ENCODE results near the gene PDE6A.
A peak's percentile ranks its signal among the peaks of the same experiment; 100 is the strongest.

The PDE6A gene

DNA sequence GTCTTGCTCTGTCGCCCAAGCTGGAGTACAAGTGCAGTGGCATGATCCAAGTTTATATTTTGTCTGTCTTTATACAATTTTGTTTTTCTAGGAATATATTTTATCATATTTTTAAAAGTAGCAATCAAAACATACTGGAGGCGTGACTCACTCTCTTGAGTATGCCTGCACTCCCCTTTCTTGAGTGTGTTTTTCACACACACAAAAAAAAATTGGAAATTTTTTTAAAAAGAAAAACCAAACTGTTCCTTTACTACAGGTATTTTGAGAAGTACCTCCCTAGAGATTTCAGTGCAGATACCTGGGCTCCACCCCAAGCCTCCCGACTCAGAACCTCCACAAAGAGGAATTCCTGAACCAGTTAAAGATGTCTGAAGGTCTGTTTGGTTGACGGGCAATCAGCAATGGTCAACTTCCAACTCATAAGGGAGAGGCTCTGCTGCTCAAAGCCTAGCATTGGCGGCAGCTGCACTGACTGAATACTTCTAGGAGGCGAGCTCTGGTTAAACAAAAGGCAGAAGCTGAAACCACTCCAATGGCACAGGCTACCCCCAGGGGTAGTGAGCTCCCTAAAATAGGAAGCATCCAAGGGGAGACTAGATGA, 27.4 kb downstream of the PDE6A start:
- DNase-seq, result no peak

DNA sequence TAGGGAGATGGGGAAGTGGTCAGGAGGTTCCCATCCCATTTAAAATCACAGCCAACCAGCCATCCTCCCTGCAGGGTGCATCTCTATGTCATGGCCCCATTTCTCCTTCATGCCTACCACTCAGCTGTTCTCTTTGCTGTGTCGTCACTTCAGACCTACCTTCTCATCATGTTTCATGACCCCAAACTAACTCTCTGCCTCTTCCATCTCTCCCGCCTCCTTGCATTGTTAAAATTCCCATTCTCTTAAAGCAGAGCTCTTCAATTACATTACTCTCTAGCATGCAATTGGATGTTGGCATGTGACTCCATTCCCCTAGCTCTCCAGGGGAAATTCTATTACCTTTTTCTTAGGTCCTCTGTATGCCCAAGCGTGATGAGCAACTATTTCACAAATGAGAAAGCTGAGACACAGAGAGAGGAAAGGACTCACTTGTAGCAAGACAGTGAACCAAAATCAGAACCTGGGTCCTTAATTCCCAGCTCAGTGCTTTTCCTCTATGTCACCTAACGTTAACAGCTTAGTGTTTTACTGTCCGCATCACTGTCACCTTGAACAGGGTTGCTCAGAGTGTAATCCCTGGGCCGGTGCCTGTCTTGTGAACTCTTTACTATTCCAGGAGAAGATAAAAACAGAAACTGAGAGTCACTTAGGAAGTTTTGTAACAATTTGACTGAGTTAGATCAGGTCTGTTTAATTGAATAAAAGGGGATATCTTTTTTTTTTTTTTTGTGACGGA, 28.1 kb downstream of the PDE6A start:
- peaks cover 7% of the 10 kb centered on the region for H3K27me3 Mint-ChIP-seq
- DNase-seq, result no peak
- no peak for ATAC-seq
- no peak overlapping the region for H3K4me3 Mint-ChIP-seq
- no peaks in the 10 kb centered on the region for H3K9me3 Mint-ChIP-seq
- H3K27ac Mint-ChIP-seq, result no peak overlapping the region
- peaks cover 7% of the 10 kb centered on the region for H3K4me1 Mint-ChIP-seq

More for the DNA sequence above, 27.4 kb downstream of the PDE6A start:
- peaks cover 6% of the 10 kb centered on the region for H3K27me3 Mint-ChIP-seq
- H3K9me3 Mint-ChIP-seq, result no peaks in the 10 kb centered on the region
- H3K4me1 Mint-ChIP-seq, result peaks cover 7% of the 10 kb centered on the region
- ATAC-seq, result no peak
- H3K27ac Mint-ChIP-seq, result no peak overlapping the region
- H3K4me3 Mint-ChIP-seq, result no peak overlapping the region

DNA sequence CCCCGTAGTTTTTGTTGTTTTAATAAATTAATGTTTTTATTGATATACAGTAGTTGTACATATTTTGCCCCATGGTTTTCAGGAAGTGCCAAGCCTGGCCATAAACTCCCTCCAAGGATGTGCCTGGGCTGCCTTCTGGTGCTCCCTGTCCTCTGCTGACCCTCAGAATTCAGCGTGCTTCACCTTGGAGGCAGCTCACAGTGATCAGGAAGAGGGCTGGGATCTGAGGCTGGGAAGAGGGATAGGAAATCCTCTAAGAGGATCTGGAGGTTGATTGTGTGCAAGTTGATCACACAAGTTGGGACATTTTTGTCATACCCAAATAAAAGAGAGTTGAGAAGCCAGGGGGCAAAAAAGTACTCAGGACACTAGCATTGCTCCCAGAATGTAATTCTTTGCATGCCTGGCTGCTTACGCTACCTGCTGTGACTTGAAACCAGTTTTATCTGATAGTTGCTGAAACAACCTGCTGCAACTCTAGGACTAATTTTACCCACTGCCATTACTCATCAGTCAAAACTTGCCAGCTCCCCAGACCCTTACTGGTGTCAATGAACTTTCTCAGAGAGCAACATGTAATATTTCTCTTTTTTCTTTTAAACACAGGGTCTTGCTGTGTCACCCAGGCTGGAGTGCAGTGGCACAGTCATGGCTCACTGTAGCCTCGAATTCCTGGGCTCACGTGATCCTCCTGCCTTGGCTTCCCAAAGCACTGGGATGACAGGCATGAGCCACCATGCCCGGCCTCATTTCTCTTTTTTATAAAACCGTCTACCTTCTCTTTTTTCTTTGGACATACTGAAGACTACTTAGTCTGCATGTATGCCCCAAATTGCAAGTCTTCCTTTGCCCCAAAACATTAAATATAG, 29.0 kb downstream of the PDE6A start:
- Mint-ChIP-seq H3K4me1 (peaks cover 7% of the 10 kb centered on the region), H3K4me3 (no peak overlapping the region), H3K27me3 (peaks cover 14% of the 10 kb centered on the region), H3K9me3 (no peaks in the 10 kb centered on the region), H3K27ac (no peak overlapping the region)
- DNase-seq (no peak), ATAC-seq (no peak)

DNA sequence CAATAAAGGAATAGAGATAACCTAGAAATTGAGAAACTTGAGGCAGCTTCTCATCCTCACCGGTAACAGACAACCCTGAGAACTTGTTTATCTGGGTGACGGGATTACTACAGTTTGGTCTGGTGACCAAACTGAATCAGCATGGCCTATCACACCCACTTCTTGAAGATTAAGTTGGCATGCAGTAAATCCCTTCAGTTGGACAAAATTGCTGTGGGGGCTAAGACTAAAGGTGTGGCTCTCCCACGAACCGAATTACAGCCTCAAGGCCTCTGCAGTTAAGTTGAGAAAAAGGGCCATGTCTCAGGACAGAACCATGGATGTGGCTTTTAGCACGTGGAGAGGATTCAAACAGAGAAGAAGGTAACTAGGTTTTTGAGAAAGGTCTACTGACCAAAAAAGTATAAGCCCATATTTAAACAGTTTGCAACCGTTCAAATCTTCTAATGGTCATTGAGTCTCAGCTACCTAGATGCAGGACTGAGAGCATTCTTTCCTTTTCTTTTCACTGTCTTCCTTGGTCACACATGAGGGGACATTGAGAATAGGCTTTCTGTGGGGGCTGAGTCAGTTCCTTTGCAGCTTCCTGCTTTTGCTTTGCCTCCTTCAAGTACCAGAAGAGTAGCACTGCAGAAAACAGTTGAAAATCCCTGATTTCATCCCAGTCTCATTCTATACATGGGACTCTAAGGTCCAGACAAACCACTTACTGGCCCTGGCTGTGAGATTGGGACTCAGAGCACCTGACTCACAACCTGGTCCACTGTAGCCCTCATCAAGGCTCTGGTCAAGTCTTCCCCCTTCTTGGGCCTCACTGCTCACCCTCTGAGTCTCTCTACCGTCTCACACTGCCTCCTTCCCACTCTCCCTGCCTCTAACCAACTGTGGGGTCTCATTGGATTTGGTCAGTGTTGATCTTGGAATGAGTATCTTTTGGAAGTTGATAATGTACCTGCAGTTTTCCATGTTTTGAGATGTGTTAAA, 30.9 kb downstream of the PDE6A start:
- Mint-ChIP-seq H3K4me1 (peaks cover 7% of the 10 kb centered on the region), H3K27ac (no peak overlapping the region), H3K4me3 (no peak overlapping the region), H3K9me3 (no peaks in the 10 kb centered on the region), H3K27me3 (peaks cover 28% of the 10 kb centered on the region)
- no peak for DNase-seq
- ATAC-seq, result no peak

DNA sequence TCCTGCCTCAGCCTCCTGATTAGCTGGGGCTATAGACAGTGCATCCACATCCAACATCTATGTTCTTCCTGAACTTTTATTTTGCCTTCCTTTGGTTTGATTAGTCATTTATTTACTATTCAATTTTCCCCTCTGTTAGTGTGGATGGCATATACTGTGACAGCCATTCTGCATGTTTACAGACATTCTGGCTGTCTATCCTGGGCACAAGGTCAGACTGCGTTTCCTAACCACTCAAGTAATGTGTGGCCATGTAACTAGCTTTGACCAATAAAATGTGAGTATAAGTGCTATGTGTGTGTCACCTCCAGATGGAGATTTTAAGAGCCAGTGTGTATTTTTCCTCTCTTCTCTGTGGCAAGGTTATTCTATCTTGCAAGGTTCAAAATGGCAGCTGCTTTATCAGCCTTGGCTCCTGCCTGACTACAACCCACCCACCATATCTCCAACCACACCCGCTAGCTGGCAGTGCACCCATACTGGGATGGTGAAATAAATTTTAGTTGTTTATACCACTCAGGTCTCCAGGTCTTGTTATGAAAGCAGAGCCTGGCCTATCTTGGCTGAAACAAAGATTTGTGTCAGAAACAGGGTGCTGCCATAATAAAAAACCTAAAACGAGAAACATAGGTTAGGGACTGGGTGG, 32.2 kb downstream of the PDE6A start:
- Mint-ChIP-seq H3K27ac (no peak overlapping the region), H3K4me1 (peaks cover 7% of the 10 kb centered on the region)

DNA sequence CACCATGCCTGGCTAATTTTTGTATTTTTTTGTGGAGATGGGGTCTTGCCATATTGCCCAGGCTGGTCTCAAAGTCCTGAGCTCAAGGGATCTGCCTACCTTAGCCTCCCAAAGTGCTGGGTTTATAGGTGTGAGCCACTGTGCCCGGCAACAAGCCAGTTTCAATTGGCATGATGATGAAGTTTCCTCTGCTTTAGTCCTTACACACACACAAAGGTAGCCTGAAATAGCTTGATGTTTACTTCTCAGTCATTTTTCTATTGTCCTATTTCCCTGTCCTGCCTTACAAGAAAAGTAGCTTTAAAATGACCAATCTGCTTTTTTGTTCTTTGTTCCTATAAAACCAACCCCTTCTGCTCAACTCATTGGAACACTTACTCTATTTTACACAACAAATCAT, 33.6 kb downstream of the PDE6A start:
- Mint-ChIP-seq H3K4me1 (peaks cover 7% of the 10 kb centered on the region), H3K27ac (no peak overlapping the region), H3K27me3 (peaks cover 30% of the 10 kb centered on the region), H3K4me3 (no peak overlapping the region), H3K9me3 (no peaks in the 10 kb centered on the region)
- DNase-seq (no peak), ATAC-seq (no peak)

More for the DNA sequence above, 32.2 kb downstream of the PDE6A start:
- Mint-ChIP-seq H3K4me3 (no peak overlapping the region), H3K9me3 (no peaks in the 10 kb centered on the region), H3K27me3 (peaks cover 22% of the 10 kb centered on the region)
- no peak for ATAC-seq
- DNase-seq, result no peak

DNA sequence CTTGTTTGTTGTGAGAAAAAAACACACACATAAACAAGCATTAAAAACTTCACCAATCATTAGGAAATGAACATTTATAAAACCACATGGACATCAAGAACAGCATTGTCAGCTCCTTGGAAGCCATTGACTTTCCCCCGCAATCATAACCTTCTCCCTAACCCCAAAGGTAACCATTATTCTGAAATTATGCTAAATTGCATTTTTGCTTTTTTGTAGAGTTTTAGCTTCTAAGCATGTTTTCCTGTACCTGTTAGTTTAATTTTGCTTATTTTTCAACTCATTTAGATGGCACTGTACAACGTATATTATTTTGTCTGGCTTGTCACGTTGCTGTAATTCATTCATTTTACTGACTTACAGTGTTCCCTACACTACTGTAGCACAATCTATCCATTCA, 36.8 kb downstream of the PDE6A start:
- Mint-ChIP-seq H3K9me3 (no peaks in the 10 kb centered on the region), H3K27ac (no peak overlapping the region), H3K4me1 (peaks cover 10% of the 10 kb centered on the region), H3K27me3 (peaks cover 43% of the 10 kb centered on the region), H3K4me3 (no peak overlapping the region)
- DNase-seq (no peak), ATAC-seq (no peak)

DNA sequence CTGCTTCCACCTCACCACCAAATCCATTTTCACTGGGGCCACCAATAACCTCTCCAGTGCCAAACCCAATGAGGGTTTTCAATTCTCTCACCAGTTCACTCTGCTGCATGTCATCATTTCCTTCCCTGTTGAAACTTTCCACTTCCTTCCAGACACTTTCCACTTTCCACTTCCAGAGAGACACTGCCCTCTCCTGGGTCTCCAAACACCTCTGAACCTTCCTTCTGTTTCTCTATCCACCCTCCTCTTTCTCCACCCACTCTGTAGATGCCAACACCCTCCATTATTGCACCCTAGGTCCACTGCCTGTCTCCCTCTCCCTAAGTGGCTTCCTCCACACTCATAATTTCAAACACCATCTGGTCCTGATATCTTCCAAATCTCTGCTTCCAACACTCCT, 39.6 kb downstream of the PDE6A start:
- no peaks in the 10 kb centered on the region for H3K9me3 Mint-ChIP-seq
- peaks cover 31% of the 10 kb centered on the region for H3K27me3 Mint-ChIP-seq
- H3K4me1 Mint-ChIP-seq, result peaks cover 10% of the 10 kb centered on the region
- ATAC-seq (peak; percentile 52), DNase-seq (no peak)
- no peak overlapping the region for H3K4me3 Mint-ChIP-seq
- H3K27ac Mint-ChIP-seq, result no peak overlapping the region

DNA sequence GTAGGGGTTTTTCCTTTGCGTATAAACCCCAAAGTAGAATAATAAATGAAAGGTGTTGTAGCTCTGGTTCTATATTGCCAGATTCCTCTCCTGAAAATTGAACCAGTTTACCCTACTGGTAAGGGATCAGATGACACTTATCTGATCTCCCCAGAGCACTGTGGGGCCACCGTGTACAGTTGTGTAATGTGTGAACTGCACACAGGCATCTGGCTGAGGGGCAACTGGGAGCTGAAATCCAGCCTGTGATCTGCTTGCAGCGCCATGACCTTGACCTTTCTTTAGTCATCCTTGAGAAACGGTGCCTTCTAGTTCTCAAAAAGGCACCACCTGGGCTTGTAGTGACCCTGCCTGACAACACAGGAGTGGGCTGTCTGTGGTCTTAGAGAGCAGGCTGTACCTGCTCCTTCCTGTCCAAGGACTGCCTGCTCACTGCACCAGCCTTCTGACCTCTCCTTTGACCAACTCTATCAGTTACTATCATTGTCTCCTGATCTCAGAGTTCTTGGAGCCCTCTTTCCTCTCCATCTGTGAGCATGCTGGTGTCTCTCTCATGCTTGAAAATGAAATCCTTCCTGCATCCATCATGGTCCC, 40.2 kb downstream of the PDE6A start:
- Mint-ChIP-seq H3K27me3 (peaks cover 27% of the 10 kb centered on the region), H3K4me1 (peaks cover 10% of the 10 kb centered on the region), H3K4me3 (no peak overlapping the region), H3K9me3 (no peaks in the 10 kb centered on the region), H3K27ac (peak overlapping the region in 1 of 2 donors; percentile 72)
- no peak for DNase-seq
- no peak for ATAC-seq

DNA sequence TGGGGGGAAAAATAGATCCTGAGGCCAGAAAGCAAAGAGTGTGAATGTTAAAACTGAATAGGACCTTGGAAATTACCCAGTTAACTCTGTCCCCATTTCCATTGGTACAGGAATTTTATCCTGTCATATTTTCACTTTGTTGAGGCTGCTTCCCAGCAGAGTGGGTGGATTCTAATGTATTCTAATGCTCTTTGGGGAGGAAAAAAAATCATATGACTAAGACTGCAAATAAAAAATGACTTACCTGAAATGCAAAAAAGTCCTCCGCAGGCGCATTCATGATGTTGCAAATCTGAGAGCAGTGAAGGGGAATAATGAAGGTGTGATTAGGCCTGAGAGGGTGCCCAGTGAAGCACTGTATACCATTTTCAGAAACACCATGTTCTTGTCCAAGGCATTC, 41.2 kb downstream of the PDE6A start:
- Mint-ChIP-seq H3K4me1 (peaks cover 10% of the 10 kb centered on the region), H3K27ac (no peak overlapping the region), H3K4me3 (no peak overlapping the region), H3K27me3 (peaks cover 28% of the 10 kb centered on the region), H3K9me3 (no peaks in the 10 kb centered on the region)
- no peak for ATAC-seq
- DNase-seq, result no peak

DNA sequence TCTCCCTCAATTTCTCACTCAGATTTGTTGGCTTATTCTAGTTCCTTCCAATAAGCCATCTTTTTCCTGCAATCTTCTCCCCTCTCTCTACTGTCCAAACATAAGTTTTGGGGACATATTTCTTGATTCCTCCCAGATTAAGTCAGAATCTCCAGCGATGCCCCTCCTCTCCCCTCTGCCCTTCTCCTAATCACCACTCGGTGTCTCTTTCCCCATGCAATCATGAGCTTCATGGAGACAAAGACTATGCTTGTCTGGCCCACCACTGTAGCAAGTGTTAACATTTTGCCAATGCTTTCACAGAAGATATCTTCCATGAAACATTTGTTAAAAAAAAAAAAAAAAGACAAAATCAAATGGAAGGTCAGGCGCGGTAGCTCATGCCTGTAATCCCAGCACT, 42.4 kb downstream of the PDE6A start:
- no peak for DNase-seq
- Mint-ChIP-seq H3K4me1 (peaks cover 10% of the 10 kb centered on the region), H3K27me3 (peaks cover 37% of the 10 kb centered on the region), H3K4me3 (no peak overlapping the region), H3K27ac (no peak overlapping the region), H3K9me3 (no peaks in the 10 kb centered on the region)
- ATAC-seq, result no peak

DNA sequence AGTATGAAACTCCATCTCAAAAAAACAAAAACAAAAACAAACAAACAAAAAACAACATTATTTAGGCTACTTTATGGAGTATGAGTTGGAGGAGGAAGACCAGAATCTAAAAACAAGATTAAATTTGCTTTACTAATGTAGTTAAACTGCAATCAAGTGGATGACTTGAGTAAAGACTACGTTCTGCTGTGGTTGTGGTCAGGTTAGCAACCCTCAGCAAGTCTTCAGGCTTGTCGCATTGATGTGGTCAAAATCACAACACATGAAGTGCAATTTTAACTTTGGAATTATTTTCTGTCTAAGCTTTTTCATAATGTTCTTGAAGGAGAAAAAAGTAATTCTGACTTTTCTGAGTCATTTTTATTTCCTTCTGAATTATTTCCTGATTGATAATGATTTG, 43.1 kb downstream of the PDE6A start:
- H3K4me3 Mint-ChIP-seq, result no peak overlapping the region
- peak; percentile 54 for ATAC-seq
- no peak for DNase-seq
- no peak overlapping the region for H3K27ac Mint-ChIP-seq
- peaks cover 10% of the 10 kb centered on the region for H3K4me1 Mint-ChIP-seq
- H3K9me3 Mint-ChIP-seq, result no peaks in the 10 kb centered on the region
- peaks cover 33% of the 10 kb centered on the region for H3K27me3 Mint-ChIP-seq

DNA sequence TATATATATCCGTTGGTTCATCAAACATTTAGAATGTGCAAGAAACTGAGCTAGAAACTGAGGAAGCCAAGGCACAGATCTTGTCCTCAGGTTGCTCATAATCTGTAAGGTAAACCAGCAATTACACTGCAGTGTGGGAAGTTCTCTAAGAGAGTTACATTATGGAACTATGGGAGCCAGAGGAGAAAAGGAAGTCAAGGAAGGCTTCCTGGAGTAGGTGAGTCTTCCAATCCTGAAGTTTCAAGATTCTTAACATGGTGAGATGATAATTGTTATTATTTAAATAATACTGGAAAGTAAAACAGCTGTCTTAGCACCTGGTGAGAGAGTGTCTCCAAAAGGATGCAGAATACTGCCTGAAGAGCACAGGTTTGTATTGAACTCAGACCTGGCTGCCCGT, 44.2 kb downstream of the PDE6A start:
- H3K27ac Mint-ChIP-seq, result peak overlapping the region in 1 of 2 donors; percentile 46
- peaks cover 27% of the 10 kb centered on the region for H3K27me3 Mint-ChIP-seq
- no peak for DNase-seq
- H3K9me3 Mint-ChIP-seq, result no peaks in the 10 kb centered on the region
- ATAC-seq, result no peak
- H3K4me3 Mint-ChIP-seq, result no peak overlapping the region
- H3K4me1 Mint-ChIP-seq, result peaks cover 17% of the 10 kb centered on the region

DNA sequence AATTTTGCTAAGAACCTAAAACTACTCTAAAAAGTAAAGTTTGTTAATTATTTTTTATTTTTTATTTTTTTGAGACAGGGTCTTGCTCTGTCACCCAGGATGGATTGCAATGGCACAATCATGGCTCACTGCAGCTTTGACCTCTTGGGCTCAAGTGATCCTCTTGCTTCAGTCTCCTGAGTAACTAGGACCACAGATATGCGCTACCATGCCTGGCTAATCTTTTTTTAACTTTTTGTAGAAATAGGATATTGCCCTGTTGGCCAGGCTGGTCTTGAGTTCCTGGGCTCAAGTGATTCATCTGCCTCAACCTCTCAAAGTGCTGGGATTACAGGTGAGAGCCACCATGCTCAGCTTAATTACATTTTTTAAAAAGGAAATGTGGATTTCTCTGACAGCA, 45.8 kb downstream of the PDE6A start:
- ATAC-seq (no peak), DNase-seq (no peak)
- no peak overlapping the region for H3K27ac Mint-ChIP-seq
- H3K4me3 Mint-ChIP-seq, result no peak overlapping the region
- H3K27me3 Mint-ChIP-seq, result peaks cover 16% of the 10 kb centered on the region
- H3K4me1 Mint-ChIP-seq, result peaks cover 10% of the 10 kb centered on the region
- H3K9me3 Mint-ChIP-seq, result no peaks in the 10 kb centered on the region

All from stimulated activated naive CD8-positive, alpha-beta T cell treated with anti-CD3 and anti-CD28 coated beads, Interleukin-15, amount 100 ng/mL, for 72 hours (primary cell).